ENCODE results near the gene SPTBN4.

- TF ChIP-seq CTCF (IDR thresholded peaks at IDR 0.05 in 8 of 11, conservative IDR thresholded peaks at IDR 0.05 in 3 of 11): peak in 4 of 11 experiments; percentile 8 to 34 (median 17)
- peak in 1 of 3 donors; percentile 43 for TF ChIP-seq POLR2A (IDR thresholded peaks at IDR 0.05)
Measured at GRCh38 chr19:40603389-40604170, 136.8 kb downstream of the SPTBN4 start.
